NCI-H524 treated with DMSO at 0.1 percent for 48 hours (cell line): Measurements from ENCODE around the gene CCR9.

Source experiments
- DNase-seq: peaks from one replicate; lab custom pipeline; 2025; lab: John Stamatoyannopoulos, UW

CCR9 gene

GRCh38 chr3:45908761-45909160, 22.4 kb downstream of the CCR9 start:
- no peak for DNase-seq

- DNase-seq, result no peak
These were observed 23.2 kb downstream of the CCR9 start for GRCh38 chr3:45909542-45909941.

DNA sequence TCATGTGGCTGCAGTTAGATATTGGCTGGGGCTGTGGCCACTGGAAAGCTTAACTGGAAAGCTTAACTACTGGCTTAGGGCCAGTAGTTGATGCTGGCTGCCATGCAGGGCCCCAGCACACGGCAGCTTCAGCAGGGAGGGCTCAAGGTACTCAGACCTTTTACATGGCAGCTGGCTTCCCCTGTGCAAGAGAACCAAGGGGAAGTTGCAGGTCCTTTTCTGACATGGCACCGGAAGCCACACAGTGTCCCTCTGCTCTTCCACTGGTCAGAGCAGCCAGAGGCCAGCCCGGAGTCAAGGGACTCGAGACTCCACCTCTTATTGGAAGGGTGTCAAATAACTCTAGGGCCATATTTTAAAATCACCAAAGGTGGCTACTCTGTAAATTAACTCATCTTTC, 24.5 kb downstream of the CCR9 start:
- DNase-seq, result no peak

DNA sequence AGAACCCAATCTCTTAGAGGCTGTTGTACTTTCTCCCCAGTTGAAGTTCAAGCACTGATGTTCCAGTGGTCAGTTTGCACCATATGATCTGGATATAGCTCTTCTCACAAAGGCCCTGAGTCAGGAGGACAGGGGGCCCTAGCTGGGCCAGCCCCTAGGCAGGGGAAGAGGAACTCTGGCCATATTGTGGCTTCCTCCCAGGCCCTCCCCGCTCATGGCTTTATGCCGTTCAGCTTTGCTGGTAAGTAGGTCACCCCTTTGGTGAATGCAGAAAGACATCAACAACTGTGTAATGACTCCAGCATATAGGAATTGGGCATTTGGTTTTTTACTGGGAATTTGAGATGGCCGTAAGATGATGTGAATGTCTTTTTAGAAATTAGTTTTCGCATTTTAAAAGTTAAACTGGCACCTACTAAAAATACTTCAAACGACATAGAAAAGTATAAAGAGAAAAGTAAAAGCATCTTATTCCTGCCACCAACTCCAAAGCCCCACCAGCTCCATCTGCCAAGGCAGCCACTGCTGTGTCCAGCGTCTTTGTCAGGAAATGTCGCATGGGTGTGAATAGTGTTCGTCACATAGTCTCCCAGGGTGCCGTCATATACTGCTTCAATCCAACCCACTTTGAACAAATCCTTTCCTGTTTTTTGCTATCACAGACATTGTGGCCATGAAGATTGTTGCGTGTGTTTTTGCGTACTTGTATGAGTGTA, 25.3 kb downstream of the CCR9 start:
- DNase-seq, result no peak

GRCh38 chr3:45912435-45912834, 26.1 kb downstream of the CCR9 start:
- DNase-seq, result no peak

- no peak for DNase-seq
These were observed 28.2 kb downstream of the CCR9 start for GRCh38 chr3:45914362-45915058.

GRCh38 chr3:45915059-45915439, 28.7 kb downstream of the CCR9 start:
- no peak for DNase-seq

DNA sequence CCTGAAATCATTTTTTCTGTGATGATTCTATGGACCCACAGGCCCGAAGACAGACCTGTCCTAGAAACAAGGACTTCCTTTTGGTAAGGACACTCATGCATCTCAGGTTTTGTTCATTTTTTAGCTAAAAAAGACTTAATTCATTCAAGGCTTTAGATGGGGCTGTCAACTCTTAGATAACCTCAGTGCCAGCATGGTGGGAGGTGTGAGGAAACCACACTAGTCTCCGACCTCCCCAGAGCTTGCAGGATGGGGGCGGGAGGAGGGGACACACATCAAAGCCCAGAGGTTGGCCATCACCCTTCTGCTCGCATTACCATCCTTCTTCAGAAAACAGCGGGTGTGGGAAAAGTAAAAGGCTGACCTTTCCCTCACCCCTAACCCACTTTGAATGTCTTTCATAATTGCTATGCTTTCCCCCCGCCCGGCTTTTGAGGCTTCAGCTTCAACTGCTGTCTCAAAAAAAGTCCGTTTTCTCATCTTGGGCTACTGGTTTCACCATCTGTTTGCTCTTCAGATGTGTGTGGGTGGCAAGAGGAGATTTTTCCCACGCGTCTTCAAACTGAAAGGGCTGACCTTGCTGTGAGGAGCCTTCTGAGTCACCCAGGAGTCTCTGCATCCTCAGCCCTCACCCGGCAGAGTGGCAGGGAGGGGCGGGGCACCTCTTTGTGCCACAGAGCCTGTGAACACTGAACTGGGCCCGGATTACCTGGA, 29.3 kb downstream of the CCR9 start:
- DNase-seq, result peak; percentile 55

DNA sequence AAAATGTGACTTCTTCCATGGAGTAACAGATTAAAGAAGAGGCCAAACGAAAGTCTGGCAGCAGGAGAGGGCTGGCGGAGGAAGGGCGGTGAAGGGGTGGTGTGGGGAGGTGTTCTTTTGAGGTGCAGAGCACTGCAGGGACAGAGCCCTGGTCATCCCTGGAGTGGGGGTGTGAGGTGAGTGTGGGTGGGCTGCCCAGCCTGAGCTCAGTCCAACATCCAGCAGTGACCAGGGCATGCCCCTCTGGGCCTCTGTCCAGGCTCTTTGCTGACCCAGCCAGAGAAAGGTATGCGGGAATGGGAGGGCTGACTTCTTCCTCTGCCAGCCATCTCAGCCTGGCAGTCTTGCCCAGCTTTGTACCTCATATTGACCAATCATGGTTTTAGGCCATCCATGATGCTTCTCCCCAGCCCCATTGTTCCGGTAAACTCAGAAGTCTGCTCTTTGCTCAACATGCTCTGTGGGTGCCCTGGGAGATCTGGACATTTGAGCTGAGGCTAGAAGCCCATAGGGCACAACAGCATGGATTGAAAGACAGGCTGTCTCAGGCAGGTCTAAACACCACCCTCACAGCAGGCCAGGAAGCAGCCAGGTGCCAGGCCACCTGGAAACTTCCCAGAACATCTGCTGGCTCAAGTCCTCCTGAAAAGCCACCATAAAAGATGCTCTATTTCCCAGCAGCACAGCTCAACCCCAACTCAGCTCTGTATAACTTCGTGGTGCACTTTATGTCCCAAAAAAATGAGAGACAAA, 31.0 kb downstream of the CCR9 start:
- peak; percentile 38 for DNase-seq

- DNase-seq, result no peak
These were observed 35.1 kb downstream of the CCR9 start for GRCh38 chr3:45921158-45922038.

- no peak for DNase-seq
These were observed 35.6 kb downstream of the CCR9 start for GRCh38 chr3:45922039-45922326.

DNA sequence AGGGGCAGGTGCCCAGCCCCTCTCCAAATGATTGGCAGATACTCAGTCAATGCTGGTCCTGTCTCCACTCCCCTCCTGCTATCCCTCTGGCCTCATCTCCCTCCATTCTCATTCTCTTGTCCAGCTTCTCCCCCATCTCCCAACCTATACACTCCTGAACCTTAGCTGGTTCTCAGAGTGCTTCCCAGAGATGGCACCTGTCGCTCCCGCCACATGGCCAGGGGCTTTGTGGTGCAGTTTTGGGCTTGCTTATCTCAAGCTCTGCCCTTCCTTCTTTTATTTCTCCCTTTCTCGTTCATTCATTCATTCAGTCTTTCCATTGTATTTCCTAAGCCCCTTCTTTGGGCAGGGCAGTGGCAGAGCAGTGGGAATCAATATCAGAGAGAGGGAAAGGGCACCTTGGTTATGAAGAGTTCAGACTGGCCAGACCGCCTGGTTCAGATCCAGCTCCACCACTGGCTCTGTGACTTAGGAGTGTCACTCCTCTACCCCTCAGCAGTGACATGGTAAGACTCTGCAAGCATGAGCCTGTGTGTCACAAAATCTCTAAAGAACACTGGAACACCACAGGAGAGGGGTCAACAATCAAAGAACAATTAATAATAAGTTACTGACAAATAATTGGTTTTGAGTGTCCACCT, 36.7 kb downstream of the CCR9 start:
- DNase-seq, result no peak

- no peak for DNase-seq
These were observed 37.4 kb downstream of the CCR9 start for GRCh38 chr3:45923755-45924154.

DNA sequence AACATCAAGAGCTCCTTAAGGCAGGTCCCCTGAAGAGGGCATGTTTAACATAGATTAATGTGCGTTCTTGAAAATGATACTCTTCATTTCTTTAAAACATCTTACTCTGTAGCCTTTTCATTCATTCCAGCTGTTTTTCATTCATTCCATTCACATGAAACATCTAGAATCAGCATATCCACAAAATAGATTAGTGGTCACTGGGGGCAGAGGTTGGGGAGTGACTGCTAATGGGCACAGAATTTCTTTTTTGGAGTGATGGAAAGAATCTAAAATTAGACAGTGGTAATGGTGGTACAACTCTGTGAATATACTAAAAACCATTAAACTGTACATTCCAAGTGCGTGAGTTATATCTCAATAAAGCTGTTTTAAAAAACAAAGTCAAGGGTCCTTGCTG, 41.5 kb downstream of the CCR9 start:
- no peak for DNase-seq

- DNase-seq, result no peak
These were observed 42.8 kb downstream of the CCR9 start for GRCh38 chr3:45929042-45929679.

DNA sequence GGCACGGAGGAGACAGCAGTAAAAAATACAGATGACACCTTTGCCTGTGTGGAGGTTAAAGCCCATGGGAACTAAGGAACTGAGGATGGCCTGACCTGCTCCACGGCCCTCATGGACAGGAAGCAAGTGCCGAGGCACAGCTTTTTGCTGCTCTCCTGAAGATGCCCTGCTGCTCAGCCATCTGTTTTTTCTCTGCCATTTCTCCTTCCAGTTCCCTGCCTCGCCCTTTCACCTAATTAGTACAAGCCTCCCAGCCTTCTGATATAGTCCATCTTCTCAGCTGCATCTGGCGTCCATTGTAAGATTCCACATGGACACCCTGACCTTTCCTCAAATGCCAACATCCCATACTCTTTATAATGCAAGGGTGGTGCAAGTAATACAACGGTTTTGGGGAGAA, 45.2 kb downstream of the CCR9 start:
- peak; percentile 30 for DNase-seq

DNA sequence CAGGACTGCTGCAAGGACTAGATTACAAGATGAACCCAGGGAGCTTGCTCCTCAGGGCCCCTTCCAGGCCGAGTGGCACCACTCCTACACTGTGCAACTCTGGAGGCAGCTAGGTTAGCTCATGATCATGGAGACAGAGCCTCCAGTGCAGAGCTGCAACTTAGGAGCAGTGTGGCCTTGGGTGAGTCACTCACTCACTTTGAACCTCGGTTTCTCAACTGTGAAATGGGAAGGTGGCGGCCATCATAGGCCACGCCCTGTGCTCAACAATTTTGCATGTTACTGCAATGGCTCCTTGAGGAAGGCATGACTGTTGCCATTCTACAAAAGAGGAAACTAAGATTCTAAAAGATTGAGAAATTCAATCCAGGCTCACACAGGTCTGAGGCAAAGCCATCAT, 45.8 kb downstream of the CCR9 start:
- no peak for DNase-seq

DNA sequence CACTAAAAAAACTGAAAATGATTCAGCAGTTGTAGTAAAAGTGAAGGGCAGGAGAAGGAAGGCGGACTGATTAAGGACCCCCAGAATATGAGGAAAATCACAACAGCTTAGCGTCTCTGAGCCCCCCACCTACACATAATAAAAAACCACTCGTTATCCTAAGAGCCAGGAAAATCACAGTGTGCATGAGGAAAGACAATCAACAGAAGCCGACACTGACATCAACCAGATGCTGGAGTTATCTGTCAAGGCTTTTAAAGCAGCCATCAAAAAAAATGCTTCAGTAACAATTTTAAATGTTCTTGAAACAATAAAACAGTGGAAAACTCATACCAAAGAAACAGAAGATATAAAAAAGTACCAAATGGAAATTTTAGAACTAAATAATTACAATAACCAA, 47.2 kb downstream of the CCR9 start:
- DNase-seq, result no peak

DNA sequence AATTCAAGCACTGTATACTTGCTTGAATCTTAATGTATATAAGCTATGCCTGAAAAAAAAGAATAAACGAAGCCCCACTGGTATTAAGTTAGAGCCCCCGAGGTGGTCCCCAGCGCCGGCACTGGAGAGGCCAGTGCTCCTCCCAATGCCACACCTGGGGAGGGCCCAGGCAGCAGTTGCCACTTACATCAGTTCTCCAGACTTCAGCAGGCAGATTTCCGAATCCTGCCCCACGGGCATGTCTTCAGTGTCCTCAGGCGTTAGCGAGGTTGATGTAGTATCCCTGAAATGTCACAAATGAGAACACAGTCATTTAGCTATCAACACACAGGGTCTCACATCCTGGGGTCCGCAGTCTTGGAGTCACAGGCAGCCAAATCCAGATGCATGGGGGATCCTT, 49.9 kb downstream of the CCR9 start:
- no peak for DNase-seq

GRCh38 chr3:45937206-45938042, 51.1 kb downstream of the CCR9 start:
- DNase-seq, result no peak
